Uterus (tissue), 4 donors: ENCODE measurements around the gene CBLC. TPM values are rescaled to one million over a fixed set of nuclear protein-coding genes. Genes with fewer than 3 reads are reported as not detected.

Source experiments
- DNase-seq, 2 donors: peaks; one replicate each; pipeline ENCODE4 v3.0.0-alpha.2; 2019 to 2020
- H3K27ac ChIP-seq, 2 donors: fragments of 200-600 bp; sonication (generic); 1 replicate in 1 of 2; 2 replicates in 1 of 2; pipeline ENCODE4 v1.5.1; 2016 to 2018
- H3K27me3 ChIP-seq, 2 donors: fragments of 200-600 bp; sonication (generic); one replicate each; pipeline ENCODE4 v1.5.1; 2018 to 2019; ENCODE audit warnings: control low read depth in 1 of 2
- H3K36me3 ChIP-seq, 2 donors: fragments of 200-600 bp; sonication (generic); one replicate each; pipeline ENCODE4 v1.5.1; 2019; ENCODE audit warnings: control low read depth in 1 of 2
- H3K4me1 ChIP-seq, 2 donors: fragments of 200-600 bp; sonication (generic); one replicate each; pipeline ENCODE4 v1.5.1; 2018 to 2019; ENCODE audit warnings: control low read depth in 1 of 2
- H3K4me3 ChIP-seq, 2 donors: fragments of 200-600 bp; sonication (generic); 1 replicate in 1 of 2; 2 replicates in 1 of 2; pipeline ENCODE4 v1.5.1; 2018 to 2019; ENCODE audit warnings: mild to moderate bottlenecking in 1 of 2
- H3K9me3 ChIP-seq, 2 donors: fragments of 200-600 bp; sonication (generic); one replicate each; pipeline ENCODE4 v1.5.1; 2019; ENCODE audit warnings: control low read depth in 1 of 2
- POLR2A ChIP-seq, 2 donors: fragments of 450-650 bp; IDR thresholded peaks; one replicate each; pipeline ENCODE4 v1.6.1; 2016; ENCODE audit warnings: antibody characterized with exemption in 2 of 2, mild to moderate bottlenecking in 1 of 2, moderate library complexity in 1 of 2
- intact Hi-C: fragments of 100-400 bp; cut with DNase I; formaldehyde crosslinking; loops from one replicate; pipeline ENCODE4 v1.15.1; 2023; ENCODE audit warnings: low total_unique reads
- total RNA-seq, 4 donors: library from RNA; depleted of rRNA in 3 of 4; stranded (reverse); fragments of >200 nt in 3 of 4; gene quantifications; one replicate each; pipeline versions ENCODE4 v1.1.0 to v1.2.4, GENCODE V29; 2014 to 2023
- TF ChIP-seq, protein P1 (sequence below), 4 experiments: fragments of 200-600 bp in 2 of 4; fragments of 450-650 bp in 2 of 4; sonication (generic) in 2 of 4; IDR thresholded peaks; one replicate each; pipeline ENCODE4 v1.5.1; 2016 to 2019; ENCODE audit warnings: antibody characterized with exemption in 4 of 4, mild to moderate bottlenecking in 2 of 4, moderate library complexity in 1 of 4
- donor health status: DM: yes; HTN: yes; CAD: no.

Gene CBLC
- total RNA-seq, 4 donors from 2014 or later, result 0.29 to 5.8 TPM; not detected in 2

GRCh38 chr19:44845612-44846454 is 68.1 kb downstream of the CBLC start, which contains the start of gene NECTIN2:
TSS of gene NECTIN2 (plus strand) at chr19:44846297. CDS start at chr19:44846526, 229 bp downstream.
- intact Hi-C loops, result loop anchor here (10.0 kb wide), 1 partner anchor 121 kb away; no protein-coding TSS in a partner anchor
- peak within 1 kb of the TSS; percentile 96 to 97 for H3K27ac ChIP-seq
- no peaks in the 10 kb centered on the region for H3K27me3 ChIP-seq
- peak within 1 kb of the TSS; percentile 69 to 100 for H3K4me3 ChIP-seq
- peak; percentile 100 for DNase-seq
- no peaks in the 10 kb centered on the region for H3K36me3 ChIP-seq
- peaks cover 3 to 12% of the 10 kb centered on the region in 2 donors for H3K4me1 ChIP-seq
- peak; percentile 91 to 97 for TF ChIP-seq POLR2A (IDR thresholded peaks at IDR 0.05)
- TF ChIP-seq, protein P1, sequence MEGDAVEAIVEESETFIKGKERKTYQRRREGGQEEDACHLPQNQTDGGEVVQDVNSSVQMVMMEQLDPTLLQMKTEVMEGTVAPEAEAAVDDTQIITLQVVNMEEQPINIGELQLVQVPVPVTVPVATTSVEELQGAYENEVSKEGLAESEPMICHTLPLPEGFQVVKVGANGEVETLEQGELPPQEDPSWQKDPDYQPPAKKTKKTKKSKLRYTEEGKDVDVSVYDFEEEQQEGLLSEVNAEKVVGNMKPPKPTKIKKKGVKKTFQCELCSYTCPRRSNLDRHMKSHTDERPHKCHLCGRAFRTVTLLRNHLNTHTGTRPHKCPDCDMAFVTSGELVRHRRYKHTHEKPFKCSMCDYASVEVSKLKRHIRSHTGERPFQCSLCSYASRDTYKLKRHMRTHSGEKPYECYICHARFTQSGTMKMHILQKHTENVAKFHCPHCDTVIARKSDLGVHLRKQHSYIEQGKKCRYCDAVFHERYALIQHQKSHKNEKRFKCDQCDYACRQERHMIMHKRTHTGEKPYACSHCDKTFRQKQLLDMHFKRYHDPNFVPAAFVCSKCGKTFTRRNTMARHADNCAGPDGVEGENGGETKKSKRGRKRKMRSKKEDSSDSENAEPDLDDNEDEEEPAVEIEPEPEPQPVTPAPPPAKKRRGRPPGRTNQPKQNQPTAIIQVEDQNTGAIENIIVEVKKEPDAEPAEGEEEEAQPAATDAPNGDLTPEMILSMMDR (IDR thresholded peaks at IDR 0.05), result peak; percentile 51 to 85 (median 80)
- H3K9me3 ChIP-seq, result no peaks in the 10 kb centered on the region

DNA sequence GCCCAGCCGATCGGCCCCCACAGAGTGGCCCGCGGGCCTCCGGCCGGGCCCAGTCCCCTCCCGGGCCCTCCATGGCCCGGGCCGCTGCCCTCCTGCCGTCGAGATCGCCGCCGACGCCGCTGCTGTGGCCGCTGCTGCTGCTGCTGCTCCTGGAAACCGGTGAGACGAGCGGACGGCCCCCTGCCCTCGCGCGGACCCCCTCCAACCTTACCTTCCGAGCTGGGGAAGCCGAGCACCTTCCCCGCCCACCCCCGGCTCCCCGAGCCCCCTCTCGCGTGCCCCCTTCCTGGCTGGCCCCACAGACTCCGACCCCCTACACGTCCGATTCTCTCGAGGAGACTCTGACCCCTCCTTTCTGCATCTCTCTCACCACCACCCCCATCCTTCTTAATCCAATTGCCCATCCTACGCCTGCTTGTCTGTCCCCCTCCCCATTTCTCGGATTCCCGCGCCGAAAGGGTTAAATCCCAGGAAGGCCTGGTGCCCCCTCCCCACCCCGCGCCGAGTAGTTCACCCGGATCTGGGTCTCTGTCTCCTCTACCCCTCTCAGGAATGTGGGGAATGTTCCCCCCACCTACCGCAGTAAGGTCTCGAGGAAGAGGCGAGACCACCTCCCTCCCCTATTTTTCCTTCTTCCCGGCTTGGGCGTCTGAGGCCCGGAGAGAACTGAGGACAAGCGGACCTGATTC is 68.9 kb downstream of the CBLC start:
- Histone ChIP-seq H3K27ac (peak overlapping the region; percentile 96 to 97), H3K27me3 (no peaks in the 10 kb centered on the region), H3K36me3 (no peaks in the 10 kb centered on the region), H3K9me3 (no peaks in the 10 kb centered on the region), H3K4me3 (peak overlapping the region; percentile 69 to 100), H3K4me1 (peaks cover 3 to 12% of the 10 kb centered on the region in 2 donors)
- TF ChIP-seq, protein P1 (IDR thresholded peaks at IDR 0.05), result no peak
- TF ChIP-seq POLR2A (IDR thresholded peaks at IDR 0.05), result no peak
- DNase-seq, result peak; percentile 53 to 68
- intact Hi-C loops, result loop anchor here (10.0 kb wide), 1 partner anchor 122 kb away; no protein-coding TSS in a partner anchor

- TF ChIP-seq, protein P1 (IDR thresholded peaks at IDR 0.05), result peak in 1 of 4 experiments; percentile 19
- TF ChIP-seq POLR2A (IDR thresholded peaks at IDR 0.05), result peak; percentile 59 to 73
- H3K4me3 ChIP-seq, result peak overlapping the region; percentile 69 to 100
- peak; percentile 73 to 77 for DNase-seq
- H3K27me3 ChIP-seq, result no peaks in the 10 kb centered on the region
- no peaks in the 10 kb centered on the region for H3K9me3 ChIP-seq
- H3K36me3 ChIP-seq, result no peaks in the 10 kb centered on the region
- H3K4me1 ChIP-seq, result peaks cover 3 to 12% of the 10 kb centered on the region in 2 donors
- peak overlapping the region; percentile 96 to 97 for H3K27ac ChIP-seq
- intact Hi-C loops, result loop anchor here (10.0 kb wide), 1 partner anchor 123 kb away; no protein-coding TSS in a partner anchor
These were observed 69.7 kb downstream of the CBLC start for GRCh38 chr19:44847144-44848035.

DNA sequence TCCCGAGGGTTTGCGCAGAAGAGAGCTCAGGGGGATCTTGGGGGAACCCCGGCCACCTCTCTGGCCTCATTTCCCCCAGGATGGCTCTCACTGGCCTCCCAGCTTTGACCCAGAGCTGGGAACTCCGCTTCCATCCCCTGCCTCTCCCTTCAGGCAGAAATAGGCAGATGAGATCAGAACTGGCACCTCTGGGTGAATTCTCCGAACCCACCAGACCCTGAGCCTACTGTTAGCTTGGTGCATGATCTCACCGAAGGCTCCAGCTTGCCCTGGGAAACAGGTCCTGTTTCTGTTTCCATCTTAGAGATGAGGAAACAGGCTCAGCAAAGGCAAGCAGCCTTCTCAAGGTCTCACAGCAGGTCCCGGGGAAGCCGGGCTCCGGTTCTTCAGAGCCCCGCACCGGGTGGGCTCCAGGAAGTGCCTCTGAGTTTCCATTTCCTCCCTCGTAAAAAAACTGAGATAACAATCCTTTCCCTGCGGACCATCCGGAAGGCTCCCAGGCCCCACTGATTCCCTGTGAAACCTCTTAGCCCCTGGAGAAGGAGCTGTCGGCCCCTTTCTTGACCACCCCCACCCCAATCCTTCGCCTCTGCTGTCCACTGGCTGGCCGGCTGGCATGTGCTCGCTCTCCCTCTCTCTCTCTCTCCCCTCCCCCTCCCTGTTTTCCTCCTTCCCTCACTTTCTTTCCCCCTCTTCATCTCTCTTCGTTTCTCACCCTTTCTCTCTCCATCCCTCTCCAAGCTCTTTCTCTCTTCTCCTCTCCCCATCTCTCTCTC is 70.5 kb downstream of the CBLC start:
- H3K36me3 ChIP-seq, result no peaks in the 10 kb centered on the region
- H3K4me1 ChIP-seq, result peaks cover 3 to 12% of the 10 kb centered on the region in 2 donors
- H3K27ac ChIP-seq, result peak overlapping the region; percentile 96 to 97
- peak; percentile 26 to 44 for DNase-seq
- intact Hi-C loops, result loop anchor here (10.0 kb wide), 1 partner anchor 123 kb away; no protein-coding TSS in a partner anchor
- peak overlapping the region; percentile 69 to 100 for H3K4me3 ChIP-seq
- H3K27me3 ChIP-seq, result no peaks in the 10 kb centered on the region
- H3K9me3 ChIP-seq, result no peaks in the 10 kb centered on the region
- TF ChIP-seq POLR2A (IDR thresholded peaks at IDR 0.05), result peak in 1 of 2 donors; percentile 24
- TF ChIP-seq, protein P1 (IDR thresholded peaks at IDR 0.05), result peak in 1 of 4 experiments; percentile 2
